Measurements from ENCODE around the gene NDUFA7.
A peak's percentile ranks its signal among the peaks of the same experiment; 100 is the strongest.
"Not testable (repeated sequence)": the region's sequence is repeated elsewhere in the genome, so short reads cannot be mapped to it uniquely, and the experiment has no call there.

NDUFA7 gene

DNA sequence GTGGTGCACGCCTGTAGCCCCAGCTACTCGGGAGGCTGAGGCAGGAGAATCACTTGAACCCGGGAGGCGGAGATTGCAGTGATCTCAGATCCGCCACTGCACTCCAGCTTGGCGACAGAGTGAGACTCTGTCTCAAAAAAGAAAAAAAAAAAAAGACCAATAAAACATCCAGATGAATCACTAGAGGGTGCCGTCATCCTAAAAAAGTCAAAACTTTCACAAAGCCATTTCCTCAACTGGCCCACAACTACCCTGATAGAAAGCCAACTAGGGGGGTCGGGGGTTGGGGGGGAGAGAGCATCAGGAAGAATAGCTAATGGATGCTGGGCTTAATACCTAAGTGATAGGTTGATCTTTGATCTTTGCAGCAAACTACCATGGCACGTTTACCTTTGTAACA lies 2.3 kb downstream of the NDUFA7 start:
- not testable (repeated sequence) for DNase-seq

GRCh38 chr19:8316351-8317125 lies 4.6 kb downstream of the NDUFA7 start:
- DNase-seq = no peak

GRCh38 chr19:8314981-8315640 lies 6.1 kb downstream of the NDUFA7 start:
- not testable (repeated sequence) for DNase-seq

- peak; percentile 26 for DNase-seq
Measured at GRCh38 chr19:8311461-8312260, 9.5 kb downstream of the NDUFA7 start.

DNA sequence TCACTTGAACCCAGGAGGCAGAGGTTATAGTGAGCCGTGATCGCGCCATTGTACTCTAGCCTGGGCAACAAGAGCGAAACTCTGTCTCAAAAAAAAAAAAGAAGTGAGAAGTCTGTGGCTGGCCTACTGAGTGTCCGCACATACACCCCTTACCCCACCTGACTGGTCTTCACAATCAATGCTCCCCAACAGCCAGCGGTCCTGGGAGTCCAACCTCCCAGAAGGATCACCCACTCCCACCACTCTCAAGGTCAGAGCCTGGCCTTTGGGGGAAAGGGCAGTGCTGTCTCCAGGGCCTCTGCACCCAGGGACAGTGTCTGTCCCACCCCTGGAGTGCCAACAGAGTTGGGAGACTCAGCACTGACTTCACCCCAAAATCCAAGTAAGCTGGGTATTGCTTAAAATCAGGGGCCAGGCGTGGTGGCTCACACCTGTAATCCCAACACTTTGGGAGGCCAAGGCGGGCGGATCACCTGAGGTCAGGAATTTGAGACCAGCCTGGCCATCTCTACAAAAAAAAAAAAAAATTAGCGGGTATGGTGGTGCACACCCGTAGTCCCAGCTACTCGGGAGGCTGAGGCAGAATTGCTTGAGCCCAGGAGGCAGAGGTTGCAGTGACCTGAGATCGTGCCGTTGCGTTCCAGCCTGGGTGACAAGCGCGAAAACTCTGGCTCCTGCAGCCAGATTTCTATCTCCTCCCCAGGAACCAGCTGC lies 10.7 kb downstream of the NDUFA7 start:
- peak; percentile 27 for DNase-seq

GRCh38 chr19:8308891-8309291 lies 12.3 kb downstream of the NDUFA7 start:
- DNase-seq = peak; percentile 24

DNA sequence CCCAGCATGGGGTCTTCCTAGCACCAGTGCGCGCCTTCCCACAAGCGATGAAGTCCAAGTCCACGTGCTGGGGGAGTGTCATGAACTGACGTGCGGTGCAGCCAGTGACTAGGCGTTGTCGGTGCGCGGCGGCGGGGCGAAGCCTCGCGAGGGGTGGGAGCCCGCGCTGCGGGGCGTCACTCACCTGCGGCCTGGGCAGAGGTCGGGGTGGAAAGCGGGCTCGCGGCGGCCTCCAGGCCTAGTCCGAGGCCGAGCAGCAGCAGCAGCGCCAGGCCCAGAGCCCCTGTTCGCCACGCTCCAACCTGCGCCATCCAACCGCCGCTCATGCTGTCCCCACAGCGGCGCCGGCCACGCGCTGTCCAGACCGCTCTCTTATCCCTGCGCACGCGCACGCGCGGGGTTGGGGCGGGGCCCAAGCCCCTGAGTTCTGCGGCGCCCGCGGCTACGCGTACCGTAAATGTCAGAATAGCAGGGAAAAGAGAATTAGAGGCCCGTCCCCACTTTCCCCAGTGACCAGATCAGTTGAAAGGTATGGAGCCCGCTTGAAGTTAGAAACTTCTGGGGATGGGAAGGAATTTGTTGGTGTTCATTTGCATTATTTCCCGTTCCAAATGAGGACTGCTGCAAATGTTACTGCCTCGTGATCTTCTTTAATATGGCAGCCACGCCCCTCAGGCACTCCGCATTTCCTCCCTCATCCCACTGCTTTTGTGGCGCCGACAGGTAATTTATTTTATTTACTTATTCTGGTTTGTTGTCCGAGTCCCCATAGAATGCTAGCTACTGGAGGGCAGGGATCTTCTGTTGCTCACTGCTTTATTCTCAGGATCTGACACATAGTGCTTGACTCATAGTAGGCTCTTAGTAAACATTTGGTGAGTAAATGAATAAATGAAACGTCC lies 13.0 kb downstream of the NDUFA7 start, which contains the start of gene CD320:
Gene CD320, minus strand, starts transcription at position 394 of the 902 bp plus-strand sequence. Its CDS starts 68 bp downstream, at position 326.
- DNase-seq = peak; percentile 93

GRCh38 chr19:8307400-8307964 lies 13.7 kb downstream of the NDUFA7 start:
- DNase-seq = no peak

GRCh38 chr19:8306235-8307054 lies 14.7 kb downstream of the NDUFA7 start:
- peak; percentile 29 for DNase-seq

- peak; percentile 25 for DNase-seq
Measured at GRCh38 chr19:8305798-8306197, 15.4 kb downstream of the NDUFA7 start.

- peak; percentile 37 for DNase-seq
Measured at GRCh38 chr19:8304841-8305621, 16.1 kb downstream of the NDUFA7 start.

DNA sequence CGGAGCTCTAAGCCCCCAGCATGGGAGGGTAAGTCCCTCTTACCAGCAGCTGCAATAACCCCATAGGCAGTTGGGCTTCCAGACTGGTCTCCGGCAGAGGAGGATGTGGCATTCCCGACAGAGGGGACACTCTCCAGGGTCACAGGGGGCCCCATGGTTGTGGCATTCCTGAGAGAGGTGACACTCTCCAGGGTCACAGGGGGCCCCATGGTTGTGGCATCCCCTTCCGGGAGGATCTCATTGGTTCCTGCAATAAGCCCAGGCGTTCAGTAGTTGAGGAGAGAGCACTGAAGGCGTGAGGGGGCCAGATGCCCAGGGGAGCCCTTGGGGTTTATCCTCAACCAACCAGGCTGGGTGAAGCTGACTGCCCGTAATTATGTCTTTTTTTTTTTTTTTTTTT lies 18.4 kb downstream of the NDUFA7 start:
- peak; percentile 26 for DNase-seq

GRCh38 chr19:8302357-8302691 lies 18.9 kb downstream of the NDUFA7 start:
- peak; percentile 21 for DNase-seq

- not testable (repeated sequence) for DNase-seq
Measured at GRCh38 chr19:8291337-8291736, 29.8 kb downstream of the NDUFA7 start.

DNA sequence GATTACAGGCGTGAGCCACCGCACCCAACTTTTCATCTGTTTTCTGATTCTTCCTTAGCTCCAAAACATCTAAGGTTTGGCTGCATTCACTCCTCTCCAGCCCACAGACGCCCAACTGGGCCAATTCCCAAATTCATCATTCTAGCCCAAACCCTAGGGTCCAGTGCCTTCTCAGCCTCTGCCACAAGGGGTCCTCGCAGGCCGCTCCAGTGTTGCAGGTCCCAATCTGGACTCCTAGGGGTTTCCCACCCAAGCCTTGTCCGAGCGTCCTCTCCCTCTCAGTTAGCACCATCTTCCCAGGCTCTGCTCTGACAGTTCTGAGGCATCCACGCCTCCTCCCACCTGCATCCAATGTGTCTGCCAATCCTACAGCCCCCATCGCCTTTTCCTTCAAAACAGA lies 44.7 kb downstream of the NDUFA7 start:
- DNase-seq = not testable (repeated sequence)

- no peak for DNase-seq
Measured at GRCh38 chr19:8269724-8270123, 51.5 kb downstream of the NDUFA7 start.

DNA sequence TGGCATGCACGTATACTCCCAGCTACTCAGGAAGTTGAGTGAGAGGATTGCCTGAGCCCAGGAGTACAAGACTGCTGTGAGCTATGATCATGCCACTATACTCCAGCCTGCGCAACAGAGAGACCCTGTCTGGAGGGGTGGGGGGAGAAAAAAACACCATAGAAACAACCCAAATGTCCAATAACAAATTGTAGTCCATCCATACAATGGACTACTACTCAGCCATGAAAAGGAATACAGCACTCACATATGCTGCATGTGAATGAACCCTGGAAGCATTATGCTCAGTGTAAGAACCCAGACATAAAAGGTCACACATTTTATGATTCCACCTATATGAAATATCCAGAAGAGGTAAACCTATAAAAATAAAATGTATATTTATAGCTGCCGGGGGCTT lies 55.3 kb downstream of the NDUFA7 start:
- no peak for DNase-seq

DNA sequence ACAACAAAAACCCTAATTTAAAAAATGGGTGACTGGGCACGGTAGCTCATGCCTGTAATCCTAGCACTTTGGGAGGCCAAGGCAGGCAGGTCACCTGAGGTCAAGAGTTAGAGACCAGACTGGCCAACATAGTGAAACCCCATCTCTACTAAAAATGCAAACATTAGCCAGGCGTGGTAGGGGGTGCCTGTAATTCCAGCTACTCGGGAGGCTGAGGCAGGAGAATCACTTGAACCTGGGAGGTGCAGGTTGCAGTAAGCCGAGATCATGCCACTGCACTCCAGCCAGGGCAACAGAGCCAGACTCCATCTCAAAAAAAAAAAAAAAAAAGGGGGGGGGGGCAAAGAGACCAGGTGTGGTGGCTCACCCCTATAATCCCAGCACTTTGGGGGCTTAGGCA lies 56.9 kb downstream of the NDUFA7 start:
- not testable (repeated sequence) for DNase-seq

DNA sequence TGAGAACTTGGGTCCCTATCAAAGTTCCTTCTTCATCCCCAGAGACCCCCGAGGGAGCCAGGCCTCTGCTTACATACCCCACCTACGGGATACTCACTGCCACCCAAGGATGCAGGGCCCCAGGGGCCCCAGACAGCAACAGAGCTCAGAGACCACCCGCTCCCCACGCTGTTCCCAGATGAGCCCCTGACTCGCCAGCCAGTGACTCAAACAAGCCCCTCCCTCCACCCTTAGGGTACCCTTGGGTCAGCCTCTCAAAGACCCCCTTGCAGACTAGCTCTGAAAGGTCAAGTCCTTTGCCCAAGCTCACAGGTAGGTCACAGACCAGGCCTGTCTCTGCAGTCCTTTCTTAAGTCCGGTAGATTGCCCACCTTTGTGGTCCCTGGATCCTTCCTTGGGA lies 58.7 kb downstream of the NDUFA7 start:
- DNase-seq = no peak

DNA sequence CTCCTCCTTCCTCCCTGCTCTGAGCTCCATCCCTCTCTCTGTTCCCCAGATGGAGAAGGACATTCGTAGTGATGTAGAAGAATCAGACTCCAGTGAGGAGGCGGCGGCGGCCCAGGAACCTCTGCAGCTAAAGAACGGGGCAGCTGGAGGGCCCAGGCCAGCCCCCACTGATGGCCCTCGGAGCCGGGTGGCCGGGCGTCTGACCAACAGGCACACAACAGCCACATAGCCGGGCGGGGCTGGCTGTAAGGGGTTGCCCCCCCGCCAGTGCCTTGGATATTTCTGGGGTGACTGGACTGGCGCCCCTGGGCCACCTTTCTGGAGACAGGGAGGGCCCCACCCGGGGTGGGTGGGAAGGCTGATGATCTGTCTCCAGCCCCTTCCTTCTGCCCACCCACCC lies 59.3 kb downstream of the NDUFA7 start:
- no peak for DNase-seq

Measured in activated CD4-positive, CD25-positive, alpha-beta regulatory T cell treated with anti-CD3 and anti-CD28 coated beads, Interleukin-2, amount 50 U/mL, for 72 hours (primary cell).